ENCODE results near the gene UBTD2.

DNA sequence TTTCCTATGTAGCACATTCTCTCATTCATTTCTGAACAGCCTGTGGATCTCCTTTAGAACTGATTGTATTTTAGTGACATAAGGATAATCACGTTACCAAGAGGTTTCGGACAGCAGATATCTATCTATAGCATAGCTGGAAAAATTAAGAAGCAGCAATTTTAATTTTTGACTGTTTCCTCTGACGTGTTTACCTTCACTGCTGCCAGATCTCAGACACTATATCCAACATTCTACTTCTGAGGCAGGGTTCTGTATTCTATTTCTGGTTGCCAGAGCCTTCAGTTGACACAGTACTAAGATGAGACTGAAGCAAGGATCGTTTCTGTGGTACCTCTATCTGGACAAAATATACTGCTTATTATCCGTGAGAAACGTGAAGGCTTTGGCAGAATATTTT, 89.7 kb downstream of the UBTD2 start, which contains the start of gene EFCAB9:
- TF ChIP-seq POLR2AphosphoS5 (IDR thresholded peaks at IDR 0.05; ENCODE audit: borderline replicate concordance, low read depth, low read length), result no peak
- TF ChIP-seq EZH2 (IDR thresholded peaks at IDR 0.05), result no peak
